Measurements from ENCODE around the gene LIMCH1. TPM values are rescaled to one million over a fixed set of nuclear protein-coding genes. Genes with fewer than 3 reads are reported as not detected.

The LIMCH1 gene
- total and polyA plus RNA-seq, 2 of the 8 experiments (the other 6 are each of a cell fraction or from before 2014, with no cell fraction given) = 2.7 to 3.0 TPM

DNA sequence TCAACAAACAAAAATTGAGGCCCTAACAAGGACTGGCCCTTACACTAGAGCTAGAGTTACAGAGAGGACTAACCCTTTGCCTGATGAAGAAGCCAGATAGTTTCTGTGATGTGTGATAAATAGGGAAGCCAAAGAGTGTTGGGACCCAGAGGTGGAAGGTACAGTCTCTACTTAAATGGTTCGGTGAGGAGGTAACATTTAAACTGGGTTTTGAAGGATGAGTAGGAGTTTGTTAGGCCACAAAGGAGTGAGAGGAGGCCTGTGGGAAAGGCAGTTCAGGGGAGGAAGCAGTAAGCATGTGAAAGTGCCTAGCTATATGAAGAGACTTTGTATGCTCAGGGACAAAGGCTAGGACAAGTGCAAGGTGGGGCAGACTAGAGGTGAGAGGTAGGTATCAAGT lies 23.8 kb upstream of the LIMCH1 start:
- Histone ChIP-seq H3K4me3 (ENCODE audit: extremely low read depth in 1 of 4, insufficient read depth in 2 of 4, low read depth in 3 of 4, low read length in 4 of 4) (no peak overlapping the region), H3K9me3 (ENCODE audit: insufficient read depth in 2 of 2, low read depth in 1 of 2, low read length in 1 of 2) (no peaks in the 10 kb centered on the region), H3K36me3 (ENCODE audit: control insufficient read depth in 2 of 4, insufficient read depth in 4 of 4, low read length in 3 of 4) (no peaks in the 10 kb centered on the region; a peak in 1 of 8 replicates), H2BK12ac (ENCODE audit: low read depth, low read length) (no peak overlapping the region), H2BK120ac (replicated peaks; ENCODE audit: low read depth, low read length) (no peak overlapping the region), H2AFZ (ENCODE audit: low read length) (no peak overlapping the region), H3K79me1 (ENCODE audit: low read depth, low read length) (no peaks in the 10 kb centered on the region), H4K5ac (ENCODE audit: insufficient read length, low read depth, low read length) (no peak overlapping the region), H3K56ac (replicated peaks; ENCODE audit: insufficient read length, low read depth, low read length) (no peak overlapping the region), H3K9ac (replicated peaks in 1 of 4; ENCODE audit: extremely low read depth in 1 of 4, low read depth in 3 of 4, low read length in 3 of 4) (no peak overlapping the region), H3K23me2 (ENCODE audit: low read depth, low read length) (no peaks in the 10 kb centered on the region), H3K27me3 (replicated peaks in 1 of 4; ENCODE audit: control insufficient read depth in 3 of 4, extremely low read depth in 1 of 4, insufficient read depth in 3 of 4, low read length in 3 of 4) (no peaks in the 10 kb centered on the region), H4K20me1 (replicated peaks in 1 of 2; ENCODE audit: control insufficient read depth in 1 of 2, insufficient read depth in 2 of 2, low read length in 2 of 2) (no peaks in the 10 kb centered on the region), H4K8ac (ENCODE audit: extremely low read depth, insufficient read depth, low read length) (no peak overlapping the region), H3K23ac (ENCODE audit: insufficient read length) (no peak overlapping the region), H2BK5ac (ENCODE audit: low read depth, low read length) (no peak overlapping the region), H3K4me2 (ENCODE audit: insufficient read depth in 1 of 2, low read depth in 2 of 2, low read length in 2 of 2) (no peak overlapping the region), H3K4ac (replicated peaks; ENCODE audit: insufficient read length, low read depth, low read length) (no peak overlapping the region), H3K79me2 (ENCODE audit: control insufficient read depth in 1 of 2, insufficient read depth in 2 of 2, low read length in 2 of 2) (no peaks in the 10 kb centered on the region), H2BK20ac (ENCODE audit: low read length) (no peak overlapping the region), H3K4me1 (replicated peaks in 1 of 4; ENCODE audit: control insufficient read depth in 3 of 4, insufficient read depth in 4 of 4, low read length in 3 of 4) (no peaks in the 10 kb centered on the region), H3K14ac (ENCODE audit: insufficient read length) (no peak overlapping the region), H4K91ac (replicated peaks; ENCODE audit: insufficient read length, low read length) (no peak overlapping the region), H2BK15ac (ENCODE audit: low read length) (no peak overlapping the region), H2AK5ac (ENCODE audit: low read depth, low read length) (no peak overlapping the region), H3K27ac (ENCODE audit: low read depth, low read length) (no peak overlapping the region), H3K18ac (ENCODE audit: extremely low read depth, low read length) (no peak overlapping the region)
- 89% methylated on average over 1 of the region's 1 CpG; no CpG with 5 or more reads in 1 of the 2 experiments for WGBS, 2 experiments (ENCODE audit: extremely low coverage in 1 of 2, insufficient coverage in 1 of 2, insufficient read length in 1 of 2, insufficient replicate concordance in 2 of 2, low coverage in 1 of 2, low lambda C conversion rate in 2 of 2, missing lambda C conversion rate in 1 of 2)
- POLR2A ChIA-PET (ENCODE audit: partially characterized antibody) = no interaction called here
- FAIRE-seq (no peak), DNase-seq (ENCODE audit: low read depth in 1 of 2, low spot score in 2 of 2) (no peak)
- CTCF ChIA-PET (ENCODE audit: partially characterized antibody) = no interaction called here
- no peak for TF ChIP-seq POLR2AphosphoS5 (IDR thresholded peaks at IDR 0.05; ENCODE audit: low read depth, low read length)
